Loucy (cell line): Measurements from ENCODE around the gene LCE2D.
"Not testable (repeated sequence)": the region's sequence is repeated elsewhere in the genome, so short reads cannot be mapped to it uniquely, and the experiment has no call there.

Source experiments
- H2AFZ ChIP-seq: fragments of 200-600 bp; sonication (generic); 2 replicates; pipeline ENCODE4 v1.6.0; 2016; ENCODE audit warnings: antibody characterized with exemption, mild to moderate bottlenecking, low read length, moderate library complexity
- H3F3A ChIP-seq: fragments of 200-600 bp; 2 replicates; pipeline ENCODE4 v1.6.0; 2016; ENCODE audit warnings: antibody characterized with exemption, low read depth, mild to moderate bottlenecking
- H3K27me3 ChIP-seq: fragments of 200-600 bp; sonication (generic); 2 replicates; pipeline ENCODE4 v1.6.1; 2014; ENCODE audit warnings: low read length, mild to moderate bottlenecking; ENCODE audit not compliant: insufficient read depth, poor library complexity, severe bottlenecking
- H3K36me3 ChIP-seq: fragments of 200-600 bp; sonication (generic); 2 replicates; pipeline ENCODE4 v1.6.1; 2016; ENCODE audit warnings: low read length; ENCODE audit not compliant: insufficient read depth
- H3K4me1 ChIP-seq: fragments of 200-600 bp; sonication (generic); 2 replicates; pipeline ENCODE4 v1.5.1; 2014; ENCODE audit warnings: low read length, mild to moderate bottlenecking; ENCODE audit not compliant: insufficient read depth, poor library complexity, severe bottlenecking
- H3K4me2 ChIP-seq: fragments of 200-600 bp; sonication (generic); 2 replicates; pipeline ENCODE4 v1.6.0; 2014; ENCODE audit warnings: antibody characterized with exemption, low read length, low read depth, mild to moderate bottlenecking; ENCODE audit not compliant: poor library complexity, severe bottlenecking
- H3K4me3 ChIP-seq: fragments of 200-600 bp; sonication (generic); 2 replicates; pipeline ENCODE4 v1.5.1; 2014; ENCODE audit warnings: low read length, mild to moderate bottlenecking, mixed read lengths; ENCODE audit not compliant: poor library complexity, severe bottlenecking
- H3K79me2 ChIP-seq: fragments of 200-600 bp; sonication (generic); 2 replicates; pipeline ENCODE4 v1.6.1; 2014; ENCODE audit warnings: low read length; ENCODE audit not compliant: insufficient read depth
- H3K9ac ChIP-seq: fragments of 200-600 bp; sonication (generic); 2 replicates; pipeline ENCODE4 v1.6.0; 2014; ENCODE audit warnings: mild to moderate bottlenecking, low read depth, low read length, moderate library complexity; ENCODE audit not compliant: poor library complexity, severe bottlenecking
- H3K9me2 ChIP-seq: fragments of 200-600 bp; sonication (generic); replicated peaks from 2 replicates; pipeline ENCODE4 v1.6.1; 2016; ENCODE audit warnings: low read depth, low read length, mixed read lengths
- H3K9me3 ChIP-seq: fragments of 200-600 bp; sonication (generic); 2 replicates; pipeline ENCODE4 v1.6.1; 2014; ENCODE audit warnings: mild to moderate bottlenecking, antibody characterized with exemption, low read length, low read depth; ENCODE audit not compliant: insufficient read depth
- H4K20me1 ChIP-seq: fragments of 200-600 bp; sonication (generic); 2 replicates; pipeline ENCODE4 v1.6.0; 2014; ENCODE audit warnings: antibody characterized with exemption, low read length, mild to moderate bottlenecking; ENCODE audit not compliant: insufficient read depth, poor library complexity, severe bottlenecking
- CTCF ChIP-seq: fragments of 200-600 bp; sonication (generic); conservative IDR thresholded peaks from 2 replicates; pipeline ENCODE4 v1.5.1; 2014; ENCODE audit warnings: mild to moderate bottlenecking, antibody characterized with exemption, low read length
- EZH2phosphoT487 ChIP-seq: fragments of 200-600 bp; IDR thresholded peaks from 2 replicates; pipeline ENCODE4 v1.6.1; 2018; ENCODE audit warnings: antibody characterized with exemption, mild to moderate bottlenecking, moderate library complexity, borderline replicate concordance

The LCE2D gene

DNA sequence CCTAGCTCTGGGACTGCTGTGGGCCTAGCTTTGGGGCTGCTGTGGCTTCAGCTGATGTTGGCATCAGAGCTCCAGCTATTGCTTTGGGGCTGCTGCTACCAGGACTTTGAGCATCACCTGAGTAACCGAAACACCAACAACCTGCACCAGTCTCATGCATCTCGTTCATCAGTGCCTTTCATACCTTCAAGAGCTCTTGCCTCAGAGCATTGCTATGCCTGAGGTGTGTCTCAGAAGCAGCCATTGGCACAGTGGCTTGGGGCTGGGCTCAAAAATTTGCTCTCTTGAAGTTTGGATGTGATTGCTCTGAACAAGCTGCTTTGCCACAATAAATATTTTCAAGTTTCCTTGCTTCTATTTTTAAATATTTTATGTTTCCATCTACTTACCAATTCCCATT lies 6.7 kb upstream of the LCE2D start:
- no peak overlapping the region for H3K4me3 ChIP-seq
- no peak overlapping the region for H3K4me2 ChIP-seq
- no peak for TF ChIP-seq CTCF
- no peak for TF ChIP-seq EZH2phosphoT487
- H3K79me2 ChIP-seq = no peaks in the 10 kb centered on the region
- H3K27me3 ChIP-seq = no peaks in the 10 kb centered on the region
- no peak overlapping the region for H3K9ac ChIP-seq
- H4K20me1 ChIP-seq = no peaks in the 10 kb centered on the region
- H3K9me3 ChIP-seq = no peaks in the 10 kb centered on the region
- H2AFZ ChIP-seq = no peak overlapping the region
- no peaks in the 10 kb centered on the region for H3K9me2 ChIP-seq
- H3K36me3 ChIP-seq = no peaks in the 10 kb centered on the region
- H3F3A ChIP-seq = no peaks in the 10 kb centered on the region
- H3K4me1 ChIP-seq = peaks cover 4% of the 10 kb centered on the region

DNA sequence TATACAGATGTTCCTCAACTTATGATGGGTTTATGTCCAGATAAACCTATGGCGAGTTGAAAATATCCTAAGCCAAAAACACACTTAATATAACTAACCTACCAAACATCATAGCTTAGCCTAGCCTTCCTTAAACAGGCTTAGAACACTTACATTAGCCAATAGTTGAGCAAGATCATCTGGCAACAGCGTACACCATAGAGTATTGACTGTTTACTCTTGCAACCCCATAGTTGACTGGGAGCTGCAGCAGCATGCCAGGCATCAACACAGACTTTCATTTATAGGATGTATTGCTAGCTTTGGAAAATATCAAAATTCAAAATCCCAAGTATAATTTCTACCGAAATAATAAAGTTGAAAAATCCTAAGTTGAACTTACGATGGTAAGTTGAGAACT lies 5.5 kb upstream of the LCE2D start:
- no peaks in the 10 kb centered on the region for H3K36me3 ChIP-seq
- H4K20me1 ChIP-seq = no peaks in the 10 kb centered on the region
- no peak overlapping the region for H3K4me3 ChIP-seq
- H3K9me2 ChIP-seq = no peaks in the 10 kb centered on the region
- no peak overlapping the region for H2AFZ ChIP-seq
- H3F3A ChIP-seq = no peaks in the 10 kb centered on the region
- TF ChIP-seq EZH2phosphoT487 = no peak
- no peak for TF ChIP-seq CTCF
- H3K4me2 ChIP-seq = no peak overlapping the region
- peaks cover 4% of the 10 kb centered on the region for H3K4me1 ChIP-seq
- H3K79me2 ChIP-seq = no peaks in the 10 kb centered on the region
- H3K9me3 ChIP-seq = no peaks in the 10 kb centered on the region
- no peak overlapping the region for H3K9ac ChIP-seq
- H3K27me3 ChIP-seq = no peaks in the 10 kb centered on the region

GRCh38 chr1:152658649-152659048 lies 4.5 kb upstream of the LCE2D start:
- H4K20me1 ChIP-seq = no peaks in the 10 kb centered on the region
- no peak overlapping the region for H3K4me3 ChIP-seq
- TF ChIP-seq CTCF = no peak
- TF ChIP-seq EZH2phosphoT487 = no peak
- no peaks in the 10 kb centered on the region for H3K9me2 ChIP-seq
- no peaks in the 10 kb centered on the region for H3K27me3 ChIP-seq
- H3K9ac ChIP-seq = no peak overlapping the region
- no peaks in the 10 kb centered on the region for H3K79me2 ChIP-seq
- H2AFZ ChIP-seq = no peak overlapping the region
- peaks cover 3% of the 10 kb centered on the region for H3K4me1 ChIP-seq
- H3K4me2 ChIP-seq = no peak overlapping the region
- no peaks in the 10 kb centered on the region for H3K9me3 ChIP-seq
- H3F3A ChIP-seq = no peaks in the 10 kb centered on the region
- H3K36me3 ChIP-seq = no peaks in the 10 kb centered on the region

GRCh38 chr1:152666171-152666570 lies 3.0 kb downstream of the LCE2D start:
- H3K4me1 ChIP-seq, H3K9me3 ChIP-seq, H3K4me3 ChIP-seq, H2AFZ ChIP-seq, H3K9me2 ChIP-seq, H3K27me3 ChIP-seq, H3K9ac ChIP-seq, H3K4me2 ChIP-seq, H3K36me3 ChIP-seq, H3F3A ChIP-seq, H4K20me1 ChIP-seq, H3K79me2 ChIP-seq: not testable (repeated sequence)
